ENCODE data around the gene RANGAP1.

DNA sequence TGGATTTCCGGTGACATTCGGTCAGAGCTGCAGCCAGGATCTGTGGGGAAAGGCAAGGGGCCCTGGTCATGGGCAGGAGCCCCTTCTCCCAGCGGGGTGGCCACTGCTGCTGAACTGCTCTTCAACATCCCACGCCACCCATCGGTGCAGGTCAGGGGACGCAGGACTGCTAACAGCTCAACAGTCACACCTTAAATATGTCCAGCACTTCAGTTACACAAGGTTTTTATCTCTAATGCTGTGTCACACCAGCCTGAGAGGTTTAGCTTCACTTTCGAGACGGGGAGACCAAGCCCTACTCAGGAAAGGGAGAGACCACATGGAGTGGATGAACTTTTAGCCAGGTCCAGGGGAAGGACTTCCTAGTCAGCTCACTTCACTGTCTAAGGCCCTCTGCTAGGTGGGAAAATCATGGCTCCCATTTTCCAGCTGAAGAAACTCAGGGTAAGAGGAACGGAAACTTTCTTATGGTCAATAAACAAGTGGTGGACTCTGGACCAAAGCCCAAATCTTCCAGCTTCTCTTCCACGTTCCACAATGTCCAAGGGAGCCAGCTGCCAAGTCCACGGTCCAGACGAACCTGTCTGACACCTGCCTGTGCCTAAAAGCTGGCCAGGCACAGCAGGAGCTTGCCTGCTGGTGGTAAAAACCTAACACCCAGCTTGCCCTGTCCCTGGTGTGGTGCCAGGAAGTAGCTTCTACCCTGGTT lies 24.3 kb downstream of the RANGAP1 start:
- TF ChIP-seq POLR2A (IDR thresholded peaks at IDR 0.05) = no peak
- no peak for TF ChIP-seq CTCF (IDR thresholded peaks at IDR 0.05)
- no peak for TF ChIP-seq EP300 (IDR thresholded peaks at IDR 0.05)
